HepG2 (cell line): ENCODE data around the gene ABI3BP. TPM values are rescaled to one million over a fixed set of nuclear protein-coding genes. Genes with fewer than 3 reads are reported as not detected.

ENCODE experiments used
- ATAC-seq: fragments of 200-7000 bp; cut with Tn5 transposase; 3 replicates; pipeline ENCODE4 v1.9.1; 2020; ENCODE audit warnings: mild to moderate bottlenecking, moderate library complexity
- BruUV-seq: library from RNA; stranded (reverse); fragments of 400-500 nt; replicated peaks from 2 replicates; lab custom pipeline; 2021; lab: Mats Ljungman, UMichigan
- CTCF ChIA-PET: fragments of 300-600 bp; formaldehyde crosslinking; extraction: SDS; loops from one replicate; lab custom pipeline; 2021; ENCODE audit warnings: low total read pairs, inconsistent platforms, low intra/inter-chr PET ratio; lab: Yijun Ruan, JAX
- POLR2A ChIA-PET: fragments of 350-600 bp; sonication (Branson Sonifier 250); formaldehyde crosslinking; loops from one replicate; lab custom pipeline; 2020; ENCODE audit warnings: antibody characterized with exemption, inconsistent platforms; lab: Yijun Ruan, JAX
- DNase-seq: peaks from one replicate; pipeline ENCODE4 v3.0.0-alpha.2; 2015; ENCODE audit warnings: low spot score
- FAIRE-seq: peaks from 3 replicates; lab custom pipeline; 2011; peaks lifted over from hg19 to GRCh38; lab: Jason Lieb, UNC
- H2AFZ ChIP-seq: one replicate; pipeline ENCODE4 v1.6.1; 2011; ENCODE audit warnings: low read length, inconsistent platforms
- H3K27ac ChIP-seq: fragments of 300-600 bp; 3 replicates; pipeline ENCODE4 v1.8.0; 2011; ENCODE audit warnings: mixed run types, mild to moderate bottlenecking, mixed read lengths, low read length, inconsistent platforms; ENCODE audit not compliant: insufficient read depth; ENCODE audit errors: extremely low read length
- H3K27me3 ChIP-seq, 2 experiments: fragments of 200-600 bp in 1 of 2; 2 replicates in 1 of 2; 3 replicates in 1 of 2; pipeline versions ENCODE4 v1.6.0 to v1.8.0; 2011; ENCODE audit warnings: low read length in 2 of 2, mild to moderate bottlenecking in 2 of 2, moderate library complexity in 2 of 2, inconsistent platforms in 1 of 2; ENCODE audit not compliant: insufficient read depth in 2 of 2, control insufficient read depth in 1 of 2
- H3K36me3 ChIP-seq, 2 experiments: fragments of 200-600 bp in 1 of 2; replicated peaks in 1 of 2; 2 replicates in 1 of 2; 3 replicates in 1 of 2; pipeline versions ENCODE4 v1.5.1 to v1.8.0; 2011; ENCODE audit warnings: low read length in 2 of 2, inconsistent platforms in 1 of 2; ENCODE audit not compliant: insufficient read depth in 2 of 2, control insufficient read depth in 1 of 2
- H3K4me1 ChIP-seq: 2 replicates; pipeline ENCODE4 v1.5.1; 2012; ENCODE audit warnings: low read length, inconsistent platforms; ENCODE audit not compliant: insufficient read depth
- H3K4me2 ChIP-seq: 2 replicates; pipeline ENCODE4 v1.6.0; 2011; ENCODE audit warnings: low read depth, low read length, inconsistent platforms
- H3K4me3 ChIP-seq, 3 experiments: fragments of 200-600 bp in 1 of 3; sonication (generic), shearing (Covaris generic) in 1 of 3; replicated peaks in 1 of 3; 2 replicates each; pipeline ENCODE4 v1.5.1; 2011 to 2016; ENCODE audit warnings: low read length in 3 of 3, inconsistent platforms in 2 of 3, low read depth in 2 of 3, mild to moderate bottlenecking in 2 of 3, control low read depth in 1 of 3, mixed read lengths in 1 of 3; ENCODE audit not compliant: insufficient read depth in 1 of 3
- H3K79me2 ChIP-seq: one replicate; pipeline ENCODE4 v1.6.1; 2011; ENCODE audit warnings: low read length, inconsistent platforms; ENCODE audit not compliant: insufficient read depth
- H3K9ac ChIP-seq: 2 replicates; pipeline ENCODE4 v1.6.0; 2011; ENCODE audit warnings: mild to moderate bottlenecking, low read depth, low read length, inconsistent platforms; ENCODE audit not compliant: insufficient read depth
- H3K9me3 ChIP-seq: 2 replicates; pipeline ENCODE4 v1.5.1; 2012; ENCODE audit warnings: mild to moderate bottlenecking, low read length
- H4K20me1 ChIP-seq: 2 replicates; pipeline ENCODE4 v1.6.0; 2011; ENCODE audit warnings: inconsistent platforms, mild to moderate bottlenecking, low read length, moderate library complexity; ENCODE audit not compliant: insufficient read depth
- CTCF ChIP-seq: sonication (generic); formaldehyde crosslinking; IDR thresholded peaks from 2 replicates; pipeline ENCODE4 v1.5.0; 2020; ENCODE audit warnings: mild to moderate bottlenecking, missing genetic modification reagents, moderate library complexity
- MAFF ChIP-seq: IDR thresholded peaks from 2 replicates; pipeline ENCODE4 v1.6.1; 2011; ENCODE audit warnings: low read depth, low read length, improper control_type of control experiment
- MAFK ChIP-seq, 2 experiments: IDR thresholded peaks in 1 of 2; conservative IDR thresholded peaks in 1 of 2; 2 replicates each; pipeline ENCODE4 v1.6.1; 2011; ENCODE audit warnings: improper control_type of control experiment in 2 of 2, low read length in 2 of 2
- PAWR ChIP-seq: sonication (generic); formaldehyde crosslinking; IDR thresholded peaks from 2 replicates; pipeline ENCODE4 v1.4.0; 2020; ENCODE audit warnings: missing genetic modification reagents, mild to moderate bottlenecking, borderline replicate concordance
- SMAD3 ChIP-seq: sonication (generic); formaldehyde crosslinking; IDR thresholded peaks from 2 replicates; pipeline ENCODE4 v1.4.0; 2020; ENCODE audit warnings: missing genetic modification reagents
- SMC3 ChIP-seq: IDR thresholded peaks from 2 replicates; pipeline ENCODE4 v1.6.1; 2011; ENCODE audit warnings: low read length, improper control_type of control experiment
- STAG1 ChIP-seq: sonication (generic); formaldehyde crosslinking; IDR thresholded peaks from 2 replicates; pipeline ENCODE4 v1.4.0; 2020; ENCODE audit warnings: missing genetic modification reagents
- TEAD3 ChIP-seq: optimal IDR thresholded peaks from 2 replicates; pipeline ENCODE3; 2016; ENCODE audit warnings: borderline replicate concordance
- ZNF276 ChIP-seq: sonication (generic); formaldehyde crosslinking; IDR thresholded peaks from 2 replicates; pipeline ENCODE4 v1.4.0; 2020; ENCODE audit warnings: mild to moderate bottlenecking, low read depth, missing genetic modification reagents
- WGBS: methylation state at CpG from one replicate; pipeline ENCODE4 v1.1.6; 2017; ENCODE audit warnings: low lambda C conversion rate; 5-methylcytosine and 5-hydroxymethylcytosine counted together
- in situ Hi-C: cut with HindIII; loops from 2 replicates; pipeline ENCODE4 v1.10.0; 2017; ENCODE audit warnings: low pct_unique_long_range_greater_than_20kb; ENCODE audit not compliant: extremely low pct_ligation_motif_present
- intact Hi-C: fragments of 100-400 bp; cut with micrococcal nuclease; formaldehyde crosslinking; loops from one replicate; pipeline ENCODE4 v1.10.0; 2022; ENCODE audit not compliant: unreplicated experiment
- polyA plus RNA-seq, 8 experiments: library from polyadenylated mRNA; depleted of rRNA in 3 of 8; stranded (reverse) in 7 of 8; unstranded in 1 of 8; fragments of >200 nt; fragmentation: Illumina TruSeq in 4 of 8; extraction: Trizol in 4 of 8; gene quantifications; 2 replicates each; pipeline versions ENCODE4 v1.2.1 to v1.2.3, GENCODE V29; 2011 to 2016; ENCODE audit warnings: low read depth in 4 of 8, missing spikeins in 1 of 8, mixed read lengths in 1 of 8; ENCODE audit not compliant: insufficient read depth in 1 of 8
- total RNA-seq, 5 experiments: library from RNA; depleted of rRNA; stranded (reverse); fragments of >200 nt; fragmentation: Illumina TruSeq; extraction: Trizol; gene quantifications; 2 replicates each; pipeline ENCODE4 v1.2.3, GENCODE V29; 2016; ENCODE audit warnings: low read depth in 1 of 5

The ABI3BP gene
- total and polyA plus RNA-seq, 2 of the 13 experiments (the other 11 are each of a cell fraction or from before 2014, with no cell fraction given), result not detected

DNA sequence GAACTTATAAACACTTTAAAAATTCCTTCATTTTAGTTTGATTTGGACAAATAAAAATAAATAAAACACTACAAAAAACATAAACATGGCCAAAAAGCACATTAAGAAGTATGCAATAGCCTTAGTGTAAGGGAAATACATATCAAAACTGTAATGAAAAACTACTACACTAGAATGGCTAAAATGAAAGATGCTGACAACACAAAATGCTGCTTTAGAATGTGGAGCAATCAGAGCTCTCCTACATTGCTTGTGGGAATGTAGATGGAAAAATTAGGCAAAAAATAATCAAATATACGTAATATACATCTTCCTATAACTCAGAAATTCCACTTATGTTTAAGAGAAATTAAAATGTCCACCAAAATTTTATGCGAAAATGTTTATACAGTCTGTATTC lies 96.2 kb downstream of the ABI3BP start:
- intact Hi-C loops (no loop called here), in situ Hi-C loops (no loop called here)
- ChIA-PET CTCF (no interaction called here), POLR2A (no interaction called here)
- Histone ChIP-seq H3K9ac (no peak overlapping the region), H3K36me3 (no peaks in the 10 kb centered on the region), H3K27ac (no peak overlapping the region), H4K20me1 (no peaks in the 10 kb centered on the region), H3K79me2 (no peaks in the 10 kb centered on the region), H3K4me3 (no peak overlapping the region), H3K27me3 (no peaks in the 10 kb centered on the region), H3K4me1 (no peaks in the 10 kb centered on the region), H3K9me3 (no peaks in the 10 kb centered on the region), H2AFZ (no peak overlapping the region), H3K4me2 (no peak overlapping the region)
- DNase-seq (no peak), ATAC-seq (no peak), FAIRE-seq (no peak)
- TF ChIP-seq MAFK (conservative IDR thresholded peaks at IDR 0.05 in 1 of 2, IDR thresholded peaks at IDR 0.05 in 1 of 2; ENCODE audit: low read length in 2 of 2), result peak; percentile 37 to 68; a peak in 3 of 4 replicates
- peak; percentile 38; the same call in 1 of the 2 replicates for TF ChIP-seq MAFF
- TF ChIP-seq PAWR, result no peak
- no peak for TF ChIP-seq SMAD3 (CRISPR knock-in tag)
- WGBS, result 0% methylated on average over 2 of the region's 2 CpGs
- BruUV-seq, result no TSS peak

- intact Hi-C loops, result loop anchor here (1.0 to 5.0 kb wide), 2 partner anchors 303 to 489 kb away; no protein-coding TSS in a partner anchor
- 2% methylated on average over 1 of the region's 1 CpG for WGBS
- ATAC-seq, result peak; percentile 75
- Histone ChIP-seq H3K27me3 (no peaks in the 10 kb centered on the region), H3K9ac (no peak overlapping the region), H3K79me2 (no peaks in the 10 kb centered on the region), H3K4me2 (no peak overlapping the region), H2AFZ (no peak overlapping the region), H3K9me3 (no peaks in the 10 kb centered on the region), H3K36me3 (no peaks in the 10 kb centered on the region), H3K4me3 (no peak overlapping the region), H3K27ac (no peak overlapping the region), H4K20me1 (no peaks in the 10 kb centered on the region), H3K4me1 (no peaks in the 10 kb centered on the region)
- FAIRE-seq, result no peak
- CTCF ChIA-PET, result no interaction called here
- TF ChIP-seq CTCF (CRISPR knock-in tag), result peak; percentile 55
- peak; percentile 14 for TF ChIP-seq TEAD3
- no peak for TF ChIP-seq ZNF276
- TF ChIP-seq SMC3, result peak; percentile 44; the same call in 1 of the 2 replicates
- peak; percentile 66 for TF ChIP-seq STAG1
- POLR2A ChIA-PET, result no interaction called here
- no TSS peak for BruUV-seq
- in situ Hi-C loops, result no loop called here
- DNase-seq, result peak; percentile 3
These were observed 99.6 kb downstream of the ABI3BP start for GRCh38 chr3:100893590-100893989.
